Esophagus squamous epithelium (tissue), 4 donors: Measurements from ENCODE around the gene KCNMA1.

Experiments used
- CTCF ChIP-seq, 6 experiments: fragments of 450-650 bp in 4 of 6; fragments of 200-600 bp in 2 of 6; sonication (generic) in 2 of 6; IDR thresholded peaks; one replicate each; pipeline ENCODE4 v1.5.1; 2016 to 2019; ENCODE audit warnings: antibody characterized with exemption in 6 of 6, mild to moderate bottlenecking in 4 of 6, moderate library complexity in 4 of 6
- POLR2A ChIP-seq, 4 donors: fragments of 450-650 bp; IDR thresholded peaks; one replicate each; pipeline ENCODE4 v1.6.1; 2017; ENCODE audit warnings: antibody characterized with exemption in 4 of 4, mild to moderate bottlenecking in 4 of 4, moderate library complexity in 3 of 4

- TF ChIP-seq CTCF (IDR thresholded peaks at IDR 0.05) (no peak), POLR2A (IDR thresholded peaks at IDR 0.05) (no peak)
Observed at GRCh38 chr10:77244746-77245145, 392.9 kb downstream of the KCNMA1 start.
